Thymus (tissue), 11 donors: Measurements from ENCODE around the gene TSR3. TPM values are rescaled to one million over a fixed set of nuclear protein-coding genes. Genes with fewer than 3 reads are reported as not detected.
A peak's percentile ranks its signal among the peaks of the same experiment; 100 is the strongest.

Experiments used
- DNase-seq, 9 donors: peaks; one replicate each; pipeline ENCODE4 v3.0.0-alpha.2; 2013; ENCODE audit warnings: low spot score in 9 of 9, low read depth in 6 of 9, missing footprints in 1 of 9
- H3K27ac ChIP-seq, 2 donors: one replicate each; pipeline ENCODE4 v1.5.1; 2013; ENCODE audit warnings: control low read depth in 1 of 2, low read depth in 1 of 2, low read length in 1 of 2, mild to moderate bottlenecking in 1 of 2, moderate library complexity in 1 of 2
- H3K27me3 ChIP-seq, 2 donors: one replicate each; pipeline ENCODE4 v1.5.1; 2013; ENCODE audit warnings: low read length in 1 of 2; ENCODE audit not compliant: control insufficient read depth in 2 of 2, insufficient read depth in 1 of 2
- H3K36me3 ChIP-seq, 2 donors: one replicate each; pipeline ENCODE4 v1.5.1; 2013; ENCODE audit warnings: low read length in 1 of 2, mild to moderate bottlenecking in 1 of 2, moderate library complexity in 1 of 2; ENCODE audit not compliant: control insufficient read depth in 2 of 2, insufficient read depth in 2 of 2
- H3K4me1 ChIP-seq, 2 donors: one replicate each; pipeline ENCODE4 v1.5.1; 2013; ENCODE audit warnings: low read length in 2 of 2; ENCODE audit not compliant: control insufficient read depth in 2 of 2, insufficient read depth in 2 of 2
- H3K4me3 ChIP-seq, 2 donors: one replicate each; pipeline ENCODE4 v1.5.1; 2013; ENCODE audit warnings: low read length in 2 of 2, control low read depth in 1 of 2, mild to moderate bottlenecking in 1 of 2
- H3K9me3 ChIP-seq, 2 donors: one replicate each; pipeline ENCODE4 v1.5.1; 2013; ENCODE audit warnings: low read length in 1 of 2, mild to moderate bottlenecking in 1 of 2; ENCODE audit not compliant: control insufficient read depth in 2 of 2, insufficient read depth in 1 of 2
- WGBS: extraction: QIAGEN DNeasy Blood & Tissue Kit; methylation state at CpG from one replicate; pipeline ENCODE4 v1.1.7; 2013; 5-methylcytosine and 5-hydroxymethylcytosine counted together
- polyA plus RNA-seq: library from polyadenylated mRNA; stranded (reverse); fragments of 200-250 nt; gene quantifications from one replicate; pipeline ENCODE4 v1.2.3, GENCODE V29; 2013
- total RNA-seq: library from RNA; stranded (reverse); fragments of 120-200 nt; gene quantifications from one replicate; pipeline ENCODE4 v1.2.4, GENCODE V29; 2013
- donor health status: healthy.

TSR3 gene
- total and polyA plus RNA-seq, 2 donors: 38.7 to 46.8 TPM

DNA sequence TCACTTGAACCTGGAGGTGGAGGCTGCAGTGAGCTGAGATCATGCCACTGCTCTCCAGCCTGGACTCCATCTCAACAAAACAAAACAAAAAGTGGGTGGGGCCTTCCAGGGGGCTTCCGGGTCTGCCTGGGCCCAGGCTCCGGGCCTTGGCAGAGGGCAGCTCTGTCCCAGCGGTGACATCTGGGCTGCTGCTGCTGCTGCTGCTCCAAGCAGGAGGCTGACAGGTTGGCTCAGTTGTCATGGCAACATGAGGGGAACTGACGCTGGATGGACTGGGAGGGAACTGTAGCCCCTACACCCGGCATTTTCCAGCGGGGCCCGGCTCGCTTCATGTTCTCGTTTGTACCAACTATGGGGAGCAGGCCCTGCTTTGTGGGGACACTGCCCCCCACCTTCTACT, 14.2 kb downstream of the TSR3 start:
- DNase-seq: no peak
- peaks cover 1 to 43% of the 10 kb centered on the region in 2 donors for H3K9me3 ChIP-seq
- no peaks in the 10 kb centered on the region for H3K36me3 ChIP-seq
- H3K4me1 ChIP-seq: peaks cover 10 to 16% of the 10 kb centered on the region in 2 donors
- WGBS: 75% methylated on average over 9 of the region's 9 CpGs
- H3K4me3 ChIP-seq: no peak overlapping the region
- H3K27me3 ChIP-seq: peaks cover 42 to 58% of the 10 kb centered on the region in 2 donors
- H3K27ac ChIP-seq: no peak overlapping the region

DNA sequence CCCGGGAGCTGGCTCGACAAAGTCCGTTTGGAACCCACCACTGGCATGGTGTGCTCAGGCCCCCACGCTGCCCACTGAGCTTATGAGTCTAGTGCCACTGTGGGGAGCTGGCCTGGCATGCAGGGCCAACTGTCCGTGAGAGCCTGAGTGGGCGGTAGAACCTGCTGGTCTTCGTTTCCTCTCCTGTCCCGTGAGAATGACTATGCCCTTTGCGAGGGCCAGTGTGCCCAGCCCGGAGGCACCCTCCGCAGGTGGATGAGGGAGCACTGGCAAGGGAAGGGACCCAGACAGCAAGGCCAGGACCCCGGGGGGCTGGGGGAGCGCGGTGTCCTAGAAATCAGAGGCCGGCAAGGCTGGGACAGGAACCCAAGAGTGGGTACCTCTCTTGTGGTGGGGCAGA, 15.1 kb downstream of the TSR3 start:
- peaks cover 51 to 67% of the 10 kb centered on the region in 2 donors for H3K27me3 ChIP-seq
- H3K9me3 ChIP-seq: peaks cover 1 to 51% of the 10 kb centered on the region in 2 donors
- DNase-seq: no peak
- H3K27ac ChIP-seq: no peak overlapping the region
- H3K4me1 ChIP-seq: peaks cover 6 to 15% of the 10 kb centered on the region in 2 donors
- H3K36me3 ChIP-seq: no peaks in the 10 kb centered on the region
- no peak overlapping the region for H3K4me3 ChIP-seq
- 85% methylated on average over 15 of the region's 15 CpGs for WGBS

DNA sequence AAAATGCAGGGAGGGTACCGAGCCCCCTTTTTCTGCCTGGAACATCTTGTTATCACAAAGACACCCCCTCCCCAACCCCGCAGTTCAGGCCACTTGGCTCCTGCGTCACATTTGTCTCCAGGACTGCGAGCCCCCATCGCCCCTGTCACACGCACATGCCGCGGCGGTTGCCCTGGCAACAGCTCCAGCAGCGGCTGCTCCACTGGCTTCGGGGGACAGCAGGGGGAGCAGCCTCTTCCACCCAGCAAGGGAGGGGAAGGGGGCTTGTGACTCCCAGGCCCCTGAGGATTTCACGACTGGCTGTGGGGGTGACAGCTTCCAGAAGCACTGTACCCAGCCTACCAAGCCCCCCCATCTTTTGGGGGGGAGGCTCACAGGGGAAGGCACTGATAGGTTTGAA, 15.7 kb downstream of the TSR3 start:
- Histone ChIP-seq H3K9me3 (peaks cover 1 to 56% of the 10 kb centered on the region in 2 donors), H3K36me3 (no peaks in the 10 kb centered on the region), H3K27me3 (peaks cover 57 to 73% of the 10 kb centered on the region in 2 donors), H3K27ac (no peak overlapping the region), H3K4me1 (peaks cover 8 to 19% of the 10 kb centered on the region in 2 donors), H3K4me3 (no peak overlapping the region)
- DNase-seq: peak in 1 of 9 donors; percentile 33
- WGBS: 9% methylated on average over 12 of the region's 12 CpGs

DNA sequence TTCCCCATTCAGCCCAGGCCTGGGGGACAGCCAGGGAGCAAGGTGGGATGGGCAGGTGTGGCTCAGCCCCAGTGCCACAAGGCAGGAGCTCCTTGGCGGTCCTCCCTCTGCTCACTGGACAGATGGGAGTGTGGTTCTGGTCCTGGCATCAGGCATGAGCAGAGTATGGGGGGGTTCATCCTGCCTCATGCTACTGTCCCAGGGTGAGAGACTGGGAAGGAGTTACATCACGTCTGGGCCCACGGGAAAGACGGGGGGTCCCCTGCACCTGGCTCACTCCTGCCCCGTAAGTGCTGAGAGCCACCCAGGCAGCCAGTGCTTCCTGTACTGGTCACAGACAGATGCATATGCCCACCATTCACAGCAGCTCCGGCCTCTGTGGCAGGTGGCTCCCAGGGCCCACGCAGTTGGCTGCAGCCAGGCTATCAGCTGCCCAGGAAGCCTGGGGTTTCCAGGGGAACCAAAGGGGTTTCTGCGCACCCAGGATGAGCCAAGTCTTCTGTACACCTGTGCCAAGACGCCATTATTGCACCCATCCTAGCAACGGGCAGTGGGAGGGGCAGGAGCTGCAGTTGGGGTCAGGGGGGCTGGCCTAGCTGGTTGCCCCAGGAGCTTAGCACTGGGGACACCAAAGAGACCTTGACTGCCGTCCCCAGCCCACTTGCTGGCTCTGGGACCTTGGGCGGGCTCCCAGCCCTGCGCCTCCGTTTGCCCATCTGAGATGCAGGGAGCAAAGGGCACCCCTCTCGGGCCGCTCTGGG, 16.3 kb downstream of the TSR3 start:
- peaks cover 61 to 79% of the 10 kb centered on the region in 2 donors for H3K27me3 ChIP-seq
- 36% methylated on average over 16 of the region's 16 CpGs for WGBS
- H3K27ac ChIP-seq: no peak overlapping the region
- no peak overlapping the region for H3K4me3 ChIP-seq
- peaks cover 4 to 55% of the 10 kb centered on the region in 2 donors for H3K9me3 ChIP-seq
- no peak for DNase-seq
- no peaks in the 10 kb centered on the region for H3K36me3 ChIP-seq
- H3K4me1 ChIP-seq: peaks cover 8 to 19% of the 10 kb centered on the region in 2 donors

DNA sequence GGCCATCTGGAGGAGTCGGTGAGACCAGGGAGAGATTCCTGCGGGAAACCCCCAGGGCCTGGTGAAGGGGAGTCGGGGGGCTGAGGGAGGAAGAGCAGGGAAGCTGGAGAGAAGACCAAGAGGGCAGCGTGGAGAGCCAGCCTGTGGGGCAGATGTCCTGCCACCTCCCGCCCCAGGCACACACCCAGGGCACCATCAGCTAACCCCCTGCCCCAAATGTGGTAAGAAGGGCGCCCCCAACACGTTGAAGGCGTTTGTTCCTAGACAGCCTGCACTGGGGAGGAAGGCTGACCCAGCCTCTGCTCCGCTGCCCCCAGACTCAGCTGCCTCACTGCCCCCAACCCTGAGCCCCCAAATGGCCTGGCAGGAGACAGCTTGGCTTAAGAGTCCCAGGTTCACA, 16.9 kb downstream of the TSR3 start:
- Histone ChIP-seq H3K4me3 (no peak overlapping the region), H3K4me1 (peaks cover 8 to 19% of the 10 kb centered on the region in 2 donors)
- 45% methylated on average over 9 of the region's 9 CpGs for WGBS

DNA sequence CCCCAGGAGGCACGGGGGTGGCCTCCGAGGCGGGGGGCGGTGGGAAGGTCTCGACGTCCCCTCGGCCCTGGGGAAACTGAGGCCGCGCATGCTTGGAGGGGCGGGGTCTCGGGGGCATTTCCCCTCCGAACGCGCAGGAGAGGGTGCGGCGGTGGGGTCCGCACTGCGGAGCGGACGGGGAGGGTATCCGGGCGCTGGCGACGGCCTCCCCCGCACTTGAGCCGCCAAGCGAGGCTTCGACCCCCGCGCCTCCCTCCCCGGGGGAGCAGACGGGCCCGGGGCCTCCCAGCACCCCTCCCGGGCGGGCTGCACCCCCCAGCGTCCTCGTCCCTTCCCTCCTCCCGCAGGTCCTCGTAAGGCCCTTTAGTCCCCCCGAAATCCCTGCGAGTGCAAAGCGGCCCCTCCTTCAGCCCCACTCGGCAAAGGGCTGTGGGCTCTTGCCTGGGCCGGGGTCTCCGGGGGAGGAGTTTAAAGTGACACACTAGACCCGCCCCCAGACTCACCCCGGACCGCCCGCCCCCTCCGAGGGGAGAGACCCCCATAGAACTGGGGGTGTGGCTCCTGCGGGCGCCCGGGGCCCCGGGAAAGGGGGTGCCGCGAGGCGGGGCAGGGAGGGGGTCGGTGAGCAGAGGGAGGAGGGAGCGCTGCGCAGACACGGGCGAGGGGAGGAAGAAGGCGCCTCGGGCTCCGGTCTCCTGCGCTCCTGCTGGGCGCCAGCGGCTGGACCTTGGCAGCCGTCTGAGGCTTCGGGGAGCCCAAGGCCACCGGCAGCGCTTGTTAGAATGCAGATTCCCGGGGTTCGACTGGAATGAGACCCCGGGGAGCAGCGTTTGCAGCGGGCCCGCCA, 17.6 kb downstream of the TSR3 start:
- Histone ChIP-seq H3K4me1 (peaks cover 8 to 19% of the 10 kb centered on the region in 2 donors), H3K27me3 (peaks cover 61 to 86% of the 10 kb centered on the region in 2 donors), H3K36me3 (no peaks in the 10 kb centered on the region), H3K4me3 (peak overlapping the region in 1 of 2 donors; percentile 41), H3K27ac (no peak overlapping the region), H3K9me3 (peaks cover 6 to 47% of the 10 kb centered on the region in 2 donors)
- 5% methylated on average over 78 of the region's 78 CpGs for WGBS
- no peak for DNase-seq

More for the DNA sequence above, 16.9 kb downstream of the TSR3 start:
- peaks cover 6 to 54% of the 10 kb centered on the region in 2 donors for H3K9me3 ChIP-seq
- H3K27me3 ChIP-seq: peaks cover 61 to 85% of the 10 kb centered on the region in 2 donors
- H3K27ac ChIP-seq: no peak overlapping the region
- no peaks in the 10 kb centered on the region for H3K36me3 ChIP-seq
- DNase-seq: no peak

DNA sequence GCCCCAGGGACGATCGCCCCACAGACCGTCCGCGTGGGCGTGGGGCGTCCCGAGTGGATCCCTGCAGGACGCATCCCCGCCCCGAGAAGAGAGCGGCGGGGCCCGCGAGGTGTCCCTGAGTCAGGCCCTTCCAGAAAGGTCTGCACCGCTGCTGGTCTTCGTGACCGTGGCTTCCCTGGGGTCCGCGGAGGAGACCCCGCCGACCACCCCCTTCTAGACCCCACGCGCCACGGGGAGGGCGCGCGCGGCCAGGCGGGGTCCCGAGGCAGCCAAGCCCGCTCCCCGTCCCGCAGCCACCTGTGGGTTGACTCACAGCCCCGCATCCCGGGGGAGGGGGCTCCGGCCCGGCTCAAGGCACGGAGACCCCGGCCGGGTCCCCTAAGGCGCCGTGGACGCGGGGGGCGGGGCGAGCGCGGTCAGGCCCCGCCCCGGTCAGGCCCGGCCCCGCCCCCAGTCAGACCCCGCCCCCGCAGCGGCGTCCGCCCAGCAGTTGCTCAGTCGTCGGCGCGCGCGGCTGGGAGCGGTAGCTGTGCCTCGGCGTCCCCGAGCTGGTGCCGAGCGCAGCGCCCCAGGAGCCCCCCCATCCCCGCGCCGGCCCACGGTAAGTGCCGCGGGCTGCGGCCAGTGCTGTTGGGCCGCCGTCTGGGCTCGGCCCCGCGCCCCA, 18.4 kb downstream of the TSR3 start, which contains the start of gene BAIAP3:
Gene BAIAP3 (plus strand): TSS at position 497 of the 664 bp plus-strand sequence. CDS start 4,905 bp downstream, outside the sequence.
- 6% methylated on average over 83 of the region's 83 CpGs for WGBS
- no peaks in the 10 kb centered on the region for H3K36me3 ChIP-seq
- peaks cover 61 to 84% of the 10 kb centered on the region in 2 donors for H3K27me3 ChIP-seq
- peaks cover 6 to 43% of the 10 kb centered on the region in 2 donors for H3K9me3 ChIP-seq
- peak within 1 kb of the TSS in 1 of 2 donors; percentile 41 for H3K4me3 ChIP-seq
- H3K27ac ChIP-seq: no peak within 1 kb of the TSS
- DNase-seq: peak in 1 of 9 donors; percentile 29
- H3K4me1 ChIP-seq: peaks cover 8 to 19% of the 10 kb centered on the region in 2 donors

DNA sequence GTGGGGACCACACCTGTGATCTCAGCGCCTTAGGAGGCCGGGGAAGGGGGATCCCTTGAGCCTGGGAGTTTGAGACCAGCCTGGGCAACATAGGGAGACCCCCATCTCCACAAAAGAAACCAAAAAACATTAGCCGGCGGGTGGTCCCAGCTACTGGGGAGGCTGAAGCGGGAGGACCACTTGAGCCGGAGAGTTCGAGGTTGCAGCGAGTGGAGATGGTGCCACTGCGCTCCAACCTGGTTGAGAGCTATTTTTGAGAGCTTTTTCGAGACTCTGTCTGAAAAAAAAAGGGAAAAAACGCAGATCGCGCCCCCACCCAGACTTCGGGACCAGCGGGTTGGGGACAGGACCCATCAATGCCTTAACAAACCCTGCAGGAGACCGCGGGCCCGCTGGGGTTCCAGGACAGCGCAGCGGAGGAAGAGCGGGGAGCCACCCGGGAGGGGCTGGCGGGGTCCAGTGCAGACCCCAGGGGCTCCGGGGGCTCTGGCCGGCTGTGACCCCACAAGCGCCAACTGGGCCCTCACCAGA, 19.0 kb downstream of the TSR3 start:
- H3K27ac ChIP-seq: no peak overlapping the region
- H3K36me3 ChIP-seq: peaks cover 0 to under 1% of the 10 kb centered on the region in 2 donors
- H3K4me3 ChIP-seq: no peak overlapping the region
- WGBS: 8% methylated on average over 26 of the region's 26 CpGs
- peaks cover 6 to 43% of the 10 kb centered on the region in 2 donors for H3K9me3 ChIP-seq
- H3K4me1 ChIP-seq: peaks cover 8 to 19% of the 10 kb centered on the region in 2 donors
- peaks cover 61 to 79% of the 10 kb centered on the region in 2 donors for H3K27me3 ChIP-seq
- no peak for DNase-seq
